PFSK-1 (cell line): ENCODE data around the gene PDE2A.

Experiments used
- POLR2AphosphoS5 ChIP-seq: IDR thresholded peaks from 2 replicates; pipeline ENCODE4 v1.6.1; 2012; ENCODE audit warnings: low read depth, mild to moderate bottlenecking, control low read depth, low read length, moderate library complexity
- TAF1 ChIP-seq: IDR thresholded peaks from 2 replicates; pipeline ENCODE4 v1.6.1; 2012; ENCODE audit warnings: low read length, control low read depth, borderline replicate concordance; ENCODE audit not compliant: insufficient read depth
- TF ChIP-seq, protein P1 (sequence below), 2 experiments: IDR thresholded peaks; 2 replicates each; pipeline versions ENCODE4 v1.6.1 to v1.8.0; 2011 to 2012; ENCODE audit warnings: low read depth in 2 of 2, low read length in 2 of 2, control low read depth in 1 of 2, inconsistent platforms in 1 of 2, mild to moderate bottlenecking in 1 of 2, moderate library complexity in 1 of 2; ENCODE audit not compliant: insufficient read depth in 1 of 2

DNA sequence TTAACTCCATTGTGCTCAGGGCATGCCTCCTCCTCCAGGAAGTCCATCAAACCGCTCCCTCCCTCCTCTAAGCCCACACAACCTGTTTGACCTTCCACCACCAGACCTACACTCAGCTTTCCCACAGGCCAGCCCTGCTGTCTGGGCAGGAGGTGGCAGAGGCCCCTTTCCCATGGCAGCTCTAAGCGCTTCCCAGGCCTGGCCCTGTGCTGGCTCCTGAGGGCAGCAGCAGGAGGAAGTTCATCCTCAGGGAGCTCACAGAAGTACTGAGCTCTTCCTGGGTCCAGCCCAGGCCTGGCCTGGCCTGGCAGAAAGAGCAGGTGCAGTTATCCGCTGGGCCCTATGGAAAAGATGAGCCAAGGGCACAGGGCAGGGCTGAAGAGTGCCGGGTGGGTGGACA lies 46.6 kb upstream of the PDE2A start:
- TF ChIP-seq POLR2AphosphoS5 (no peak), TAF1 (no peak)
- TF ChIP-seq, protein P1, sequence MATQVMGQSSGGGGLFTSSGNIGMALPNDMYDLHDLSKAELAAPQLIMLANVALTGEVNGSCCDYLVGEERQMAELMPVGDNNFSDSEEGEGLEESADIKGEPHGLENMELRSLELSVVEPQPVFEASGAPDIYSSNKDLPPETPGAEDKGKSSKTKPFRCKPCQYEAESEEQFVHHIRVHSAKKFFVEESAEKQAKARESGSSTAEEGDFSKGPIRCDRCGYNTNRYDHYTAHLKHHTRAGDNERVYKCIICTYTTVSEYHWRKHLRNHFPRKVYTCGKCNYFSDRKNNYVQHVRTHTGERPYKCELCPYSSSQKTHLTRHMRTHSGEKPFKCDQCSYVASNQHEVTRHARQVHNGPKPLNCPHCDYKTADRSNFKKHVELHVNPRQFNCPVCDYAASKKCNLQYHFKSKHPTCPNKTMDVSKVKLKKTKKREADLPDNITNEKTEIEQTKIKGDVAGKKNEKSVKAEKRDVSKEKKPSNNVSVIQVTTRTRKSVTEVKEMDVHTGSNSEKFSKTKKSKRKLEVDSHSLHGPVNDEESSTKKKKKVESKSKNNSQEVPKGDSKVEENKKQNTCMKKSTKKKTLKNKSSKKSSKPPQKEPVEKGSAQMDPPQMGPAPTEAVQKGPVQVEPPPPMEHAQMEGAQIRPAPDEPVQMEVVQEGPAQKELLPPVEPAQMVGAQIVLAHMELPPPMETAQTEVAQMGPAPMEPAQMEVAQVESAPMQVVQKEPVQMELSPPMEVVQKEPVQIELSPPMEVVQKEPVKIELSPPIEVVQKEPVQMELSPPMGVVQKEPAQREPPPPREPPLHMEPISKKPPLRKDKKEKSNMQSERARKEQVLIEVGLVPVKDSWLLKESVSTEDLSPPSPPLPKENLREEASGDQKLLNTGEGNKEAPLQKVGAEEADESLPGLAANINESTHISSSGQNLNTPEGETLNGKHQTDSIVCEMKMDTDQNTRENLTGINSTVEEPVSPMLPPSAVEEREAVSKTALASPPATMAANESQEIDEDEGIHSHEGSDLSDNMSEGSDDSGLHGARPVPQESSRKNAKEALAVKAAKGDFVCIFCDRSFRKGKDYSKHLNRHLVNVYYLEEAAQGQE (IDR thresholded peaks at IDR 0.05; ENCODE audit: insufficient read depth in 1 of 2, low read depth in 2 of 2, low read length in 2 of 2) = no peak
